ENCODE data around the gene GREB1L.

Gene GREB1L

DNA sequence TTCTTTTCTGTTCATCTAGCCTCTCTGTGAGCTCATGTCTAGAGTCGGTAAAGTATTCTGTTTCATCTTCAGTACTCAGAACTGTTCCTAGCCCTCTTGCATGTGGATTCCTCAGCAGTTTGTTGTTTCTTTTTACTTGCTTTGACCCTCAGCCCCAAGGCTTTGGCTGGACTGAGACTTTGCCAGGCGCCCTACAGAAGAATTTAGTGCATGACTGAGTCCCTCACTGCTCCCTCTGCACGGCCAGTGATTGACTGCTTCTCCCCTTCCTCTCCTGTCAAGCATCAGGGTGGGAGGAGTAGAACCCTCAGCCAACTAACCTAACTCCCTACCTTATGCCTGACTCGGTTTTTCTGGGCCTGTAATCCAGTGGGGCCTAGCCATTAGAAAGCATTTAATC, 248.7 kb downstream of the GREB1L start:
- DNase-seq: no peak

GRCh38 chr18:21496277-21496835, 254.3 kb downstream of the GREB1L start:
- DNase-seq: no peak

DNA sequence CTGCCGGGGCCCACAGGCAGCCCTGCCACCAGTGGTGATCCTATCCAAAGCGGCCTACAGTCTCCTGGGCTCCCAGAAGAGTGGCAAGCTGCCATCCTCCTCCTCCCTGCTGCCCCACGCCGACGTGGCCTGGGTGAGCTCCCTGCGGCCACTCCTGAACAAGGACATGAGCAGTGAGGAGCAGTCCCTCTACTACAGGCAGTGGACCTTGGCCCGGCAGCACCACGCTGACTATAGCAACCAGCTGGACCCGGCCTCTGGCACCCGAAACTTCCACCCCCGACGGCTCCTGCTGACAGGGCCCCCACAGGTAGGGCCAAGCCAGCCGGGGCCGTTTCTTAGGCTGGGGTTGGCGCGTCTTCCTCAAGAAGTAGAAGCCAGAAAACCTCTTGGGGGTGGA, 258.0 kb downstream of the GREB1L start:
- DNase-seq: no peak

- no peak for DNase-seq
Measured at GRCh38 chr18:21502661-21503060, 260.6 kb downstream of the GREB1L start.

- no peak for DNase-seq
Measured at GRCh38 chr18:21507913-21508701, 266.1 kb downstream of the GREB1L start.

DNA sequence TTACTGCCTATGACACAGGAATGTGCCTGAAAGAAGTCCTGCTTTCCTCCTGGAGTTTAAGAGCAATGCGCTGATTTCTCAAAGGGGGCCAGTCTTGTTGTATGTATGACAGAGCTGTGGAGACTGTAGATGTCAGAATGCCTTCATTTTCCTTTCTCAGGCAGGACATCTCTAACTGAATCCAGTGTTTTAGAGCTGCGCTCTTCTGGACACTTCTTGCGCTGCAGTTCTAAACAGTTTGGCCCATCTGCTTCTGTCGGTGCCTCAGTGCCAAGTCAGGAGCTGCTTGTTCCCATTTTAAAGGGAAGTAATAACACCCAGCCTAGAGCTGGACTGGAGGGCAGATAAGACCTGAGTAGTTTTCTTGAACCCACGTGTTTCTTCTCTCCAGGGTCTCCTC, 267.0 kb downstream of the GREB1L start:
- no peak for DNase-seq

DNA sequence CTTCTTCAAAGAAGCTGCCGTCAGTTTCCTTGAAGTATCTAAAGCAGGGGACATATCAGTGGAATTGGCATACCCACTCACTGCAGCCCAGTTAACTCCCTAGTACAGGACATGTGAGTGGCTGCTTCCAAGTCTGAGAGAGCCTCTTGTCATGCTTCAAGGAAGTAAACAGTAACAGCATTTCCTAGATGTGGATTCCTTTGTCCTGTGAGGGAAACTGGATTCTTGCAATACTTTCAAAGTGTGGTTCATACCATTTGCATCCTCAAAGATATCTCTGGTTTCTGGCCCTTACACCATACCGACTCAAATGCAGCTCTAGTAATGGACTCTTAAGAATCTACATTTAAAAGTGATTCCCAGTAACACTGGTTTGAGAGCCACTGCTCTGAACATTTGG, 271.3 kb downstream of the GREB1L start:
- DNase-seq: no peak

DNA sequence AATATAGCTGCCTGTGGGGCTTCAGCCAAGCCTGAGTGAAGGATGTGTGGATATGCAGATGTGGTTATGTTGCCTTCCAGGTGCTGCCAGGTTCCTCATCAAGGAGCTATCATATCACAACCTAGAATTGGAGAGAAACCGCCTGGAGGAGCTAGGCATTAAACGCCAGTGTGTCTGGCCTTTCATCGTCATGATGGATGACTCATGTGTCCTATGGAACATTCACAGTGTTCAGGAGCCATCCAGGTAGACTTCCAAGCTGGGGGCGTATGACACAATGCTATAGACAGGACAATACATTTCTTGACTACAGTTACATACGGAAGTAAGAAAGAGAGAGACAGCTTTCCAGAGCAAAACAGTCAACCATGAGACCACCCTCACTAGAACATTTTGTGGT, 271.7 kb downstream of the GREB1L start:
- no peak for DNase-seq

- no peak for DNase-seq
Measured at GRCh38 chr18:21522530-21522929, 280.5 kb downstream of the GREB1L start.

- DNase-seq: no peak
Measured at GRCh38 chr18:21525916-21526315, 283.9 kb downstream of the GREB1L start.

DNA sequence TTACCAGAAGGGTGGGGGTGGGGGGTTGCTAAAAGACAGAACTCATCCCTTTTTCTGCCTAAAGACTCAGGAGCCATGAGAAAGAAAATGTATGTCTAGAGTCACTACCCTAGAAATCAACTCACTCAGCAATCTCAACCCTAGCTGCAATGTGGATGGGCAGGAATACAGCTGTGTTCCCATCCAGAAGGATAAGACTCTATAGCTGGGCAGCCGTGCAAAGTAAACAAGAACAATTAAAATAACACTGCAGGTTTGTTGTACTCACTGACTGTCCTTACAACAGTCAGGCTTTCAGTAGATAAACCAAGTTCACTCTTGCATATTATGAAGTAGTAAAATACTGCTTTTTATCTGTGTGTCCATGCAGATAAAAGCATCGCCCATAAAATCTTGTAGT, 284.4 kb downstream of the GREB1L start:
- no peak for DNase-seq

- DNase-seq: no peak
Measured at GRCh38 chr18:21534327-21534726, 292.3 kb downstream of the GREB1L start.

- DNase-seq: no peak
Measured at GRCh38 chr18:21538230-21538629, 296.2 kb downstream of the GREB1L start.

GRCh38 chr18:21546423-21546822, 304.4 kb downstream of the GREB1L start:
- no peak for DNase-seq

GRCh38 chr18:21548647-21549046, 306.6 kb downstream of the GREB1L start:
- DNase-seq: no peak

DNA sequence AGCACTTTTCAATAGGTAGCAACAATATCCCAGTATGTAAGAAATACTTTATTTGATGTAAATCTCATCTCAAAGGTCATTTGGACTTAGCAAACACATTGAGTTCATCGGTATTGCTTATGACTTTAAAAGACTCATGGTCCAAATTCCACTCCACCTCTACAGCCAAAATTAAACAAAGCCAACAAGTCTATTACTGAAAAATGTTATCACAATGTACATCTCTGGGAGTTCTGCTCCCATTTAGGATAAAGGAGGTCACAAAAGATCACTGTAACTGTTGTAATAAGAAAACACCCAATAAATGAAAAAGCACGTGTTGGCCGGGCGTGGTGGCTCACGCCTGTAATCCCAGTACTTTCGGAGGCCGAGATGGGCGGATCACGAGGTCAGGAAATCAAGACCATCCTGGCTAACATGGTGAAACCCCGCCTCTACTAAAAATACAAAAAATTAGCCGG, 308.5 kb downstream of the GREB1L start:
- no peak for DNase-seq

GRCh38 chr18:21557607-21558253, 315.7 kb downstream of the GREB1L start:
- no peak for DNase-seq

GRCh38 chr18:21559195-21559594, 317.2 kb downstream of the GREB1L start:
- DNase-seq: no peak

- no peak for DNase-seq
Measured at GRCh38 chr18:21571772-21572171, 329.7 kb downstream of the GREB1L start.
